A673 (cell line): ENCODE results near the gene SRSF7. TPM values are rescaled to one million over a fixed set of nuclear protein-coding genes. Genes with fewer than 3 reads are reported as not detected.

Experiments used
- BruUV-seq: library from RNA; stranded (reverse); fragments of 400-500 nt; replicated peaks from 2 replicates; lab custom pipeline; 2021; lab: Mats Ljungman, UMichigan
- CTCF ChIA-PET: fragments of 300-600 bp; sonication (Branson Sonifier 250); formaldehyde crosslinking; loops from one replicate; lab custom pipeline; 2022; ENCODE audit warnings: antibody characterized with exemption; lab: Charles Lee
- POLR2A ChIA-PET: fragments of 300-600 bp; sonication (Branson Sonifier 250); formaldehyde crosslinking; loops from one replicate; lab custom pipeline; 2022; ENCODE audit warnings: antibody characterized with exemption; ENCODE audit not compliant: low non-redundant PET; lab: Charles Lee
- DNase-seq: peaks from one replicate; pipeline ENCODE4 v3.0.0-alpha.2; 2015; ENCODE audit warnings: low spot score
- H3K27ac ChIP-seq: fragments of 200-600 bp; sonication (generic); 2 replicates; pipeline ENCODE4 v1.5.1; 2016; ENCODE audit warnings: mixed run types, low read depth, mild to moderate bottlenecking, mixed read lengths, antibody characterized with exemption, low read length; ENCODE audit not compliant: poor library complexity, severe bottlenecking
- H3K27me3 ChIP-seq: fragments of 200-600 bp; sonication (generic); replicated peaks from 2 replicates; pipeline ENCODE4 v1.6.1; 2017; ENCODE audit warnings: mixed run types, low read depth, mild to moderate bottlenecking, mixed read lengths, antibody characterized with exemption, low read length; ENCODE audit not compliant: insufficient read depth, poor library complexity
- H3K36me3 ChIP-seq: fragments of 200-600 bp; sonication (generic); 2 replicates; pipeline ENCODE4 v1.6.1; 2016; ENCODE audit warnings: mixed run types, mild to moderate bottlenecking, mixed read lengths, antibody characterized with exemption, low read length; ENCODE audit not compliant: insufficient read depth, poor library complexity, severe bottlenecking
- H3K4me1 ChIP-seq: fragments of 200-600 bp; sonication (generic); 2 replicates; pipeline ENCODE4 v1.6.1; 2017; ENCODE audit warnings: mixed run types, mild to moderate bottlenecking, mixed read lengths, antibody characterized with exemption, low read length; ENCODE audit not compliant: insufficient read depth, poor library complexity, severe bottlenecking
- H3K4me3 ChIP-seq: fragments of 200-600 bp; sonication (generic); 2 replicates; pipeline ENCODE4 v1.5.1; 2016; ENCODE audit warnings: low read depth, mixed run types, mild to moderate bottlenecking, mixed read lengths, low read length; ENCODE audit not compliant: poor library complexity, severe bottlenecking
- H3K9me3 ChIP-seq: fragments of 200-600 bp; sonication (generic); 2 replicates; pipeline ENCODE4 v1.6.1; 2016; ENCODE audit warnings: mixed run types, low read depth, mild to moderate bottlenecking, mixed read lengths, antibody characterized with exemption, low read length; ENCODE audit not compliant: poor library complexity, severe bottlenecking
- EZH2 ChIP-seq: fragments of 200-600 bp; sonication (generic); IDR thresholded peaks from 2 replicates; pipeline ENCODE4 v1.6.1; 2017; ENCODE audit warnings: borderline replicate concordance, low read depth, mild to moderate bottlenecking, mixed read lengths, antibody characterized with exemption, low read length; ENCODE audit not compliant: poor library complexity, severe bottlenecking
- intact Hi-C: fragments of 100-400 bp; cut with micrococcal nuclease; formaldehyde crosslinking; loops from one replicate; pipeline ENCODE4 v1.10.0; 2022; ENCODE audit not compliant: unreplicated experiment
- total RNA-seq: library from RNA; stranded (reverse); gene quantifications from 2 replicates; pipeline ENCODE4 v1.2.3, GENCODE V29; 2021
- TF ChIP-seq, protein P1 (sequence below): fragments of 300-800, 200-600 bp; sonication (generic); conservative IDR thresholded peaks from 2 replicates; pipeline ENCODE4 v1.5.1; 2017; ENCODE audit warnings: low read depth, mild to moderate bottlenecking, antibody characterized with exemption, low read length, moderate library complexity, mixed read lengths

Gene SRSF7
- total RNA-seq, 1 experiment from 2014 or later = 355 TPM

DNA sequence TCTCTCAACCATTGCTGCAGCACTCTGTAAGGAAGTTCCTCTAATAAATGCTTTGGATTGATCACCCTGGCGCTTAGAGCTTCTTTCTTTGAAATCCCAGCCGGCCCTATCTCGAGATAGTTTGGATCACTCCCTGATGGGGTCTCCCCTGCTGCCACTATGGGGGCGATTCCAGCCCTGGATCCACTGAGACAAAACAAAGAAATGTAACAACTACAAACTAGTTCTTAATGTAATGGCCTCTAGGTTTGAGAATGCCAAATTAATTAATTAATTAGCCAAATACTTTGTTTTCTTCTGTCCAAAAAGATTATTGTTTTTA lies 15.2 kb downstream of the SRSF7 start:
- Histone ChIP-seq H3K36me3 (peaks cover 29% of the 10 kb centered on the region), H3K9me3 (peaks cover 10% of the 10 kb centered on the region), H3K4me3 (no peak overlapping the region), H3K4me1 (peaks cover 37% of the 10 kb centered on the region), H3K27me3 (no peaks in the 10 kb centered on the region), H3K27ac (peak overlapping the region; percentile 85)
- ChIA-PET CTCF (no interaction called here), POLR2A (interaction anchor here (0.6 kb wide), 1 partner anchor 14 kb away, joined by 4 read pairs; no protein-coding TSS in a partner anchor)
- TF ChIP-seq EZH2 = no peak
- TF ChIP-seq, protein P1, sequence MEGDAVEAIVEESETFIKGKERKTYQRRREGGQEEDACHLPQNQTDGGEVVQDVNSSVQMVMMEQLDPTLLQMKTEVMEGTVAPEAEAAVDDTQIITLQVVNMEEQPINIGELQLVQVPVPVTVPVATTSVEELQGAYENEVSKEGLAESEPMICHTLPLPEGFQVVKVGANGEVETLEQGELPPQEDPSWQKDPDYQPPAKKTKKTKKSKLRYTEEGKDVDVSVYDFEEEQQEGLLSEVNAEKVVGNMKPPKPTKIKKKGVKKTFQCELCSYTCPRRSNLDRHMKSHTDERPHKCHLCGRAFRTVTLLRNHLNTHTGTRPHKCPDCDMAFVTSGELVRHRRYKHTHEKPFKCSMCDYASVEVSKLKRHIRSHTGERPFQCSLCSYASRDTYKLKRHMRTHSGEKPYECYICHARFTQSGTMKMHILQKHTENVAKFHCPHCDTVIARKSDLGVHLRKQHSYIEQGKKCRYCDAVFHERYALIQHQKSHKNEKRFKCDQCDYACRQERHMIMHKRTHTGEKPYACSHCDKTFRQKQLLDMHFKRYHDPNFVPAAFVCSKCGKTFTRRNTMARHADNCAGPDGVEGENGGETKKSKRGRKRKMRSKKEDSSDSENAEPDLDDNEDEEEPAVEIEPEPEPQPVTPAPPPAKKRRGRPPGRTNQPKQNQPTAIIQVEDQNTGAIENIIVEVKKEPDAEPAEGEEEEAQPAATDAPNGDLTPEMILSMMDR = no peak
- no peak for DNase-seq
- no TSS peak for BruUV-seq
- intact Hi-C loops = loop anchor here (2.0 to 5.0 kb wide), 2 partner anchors 134 to 193 kb away; partner anchors contain the start of gene HNRNPLL

DNA sequence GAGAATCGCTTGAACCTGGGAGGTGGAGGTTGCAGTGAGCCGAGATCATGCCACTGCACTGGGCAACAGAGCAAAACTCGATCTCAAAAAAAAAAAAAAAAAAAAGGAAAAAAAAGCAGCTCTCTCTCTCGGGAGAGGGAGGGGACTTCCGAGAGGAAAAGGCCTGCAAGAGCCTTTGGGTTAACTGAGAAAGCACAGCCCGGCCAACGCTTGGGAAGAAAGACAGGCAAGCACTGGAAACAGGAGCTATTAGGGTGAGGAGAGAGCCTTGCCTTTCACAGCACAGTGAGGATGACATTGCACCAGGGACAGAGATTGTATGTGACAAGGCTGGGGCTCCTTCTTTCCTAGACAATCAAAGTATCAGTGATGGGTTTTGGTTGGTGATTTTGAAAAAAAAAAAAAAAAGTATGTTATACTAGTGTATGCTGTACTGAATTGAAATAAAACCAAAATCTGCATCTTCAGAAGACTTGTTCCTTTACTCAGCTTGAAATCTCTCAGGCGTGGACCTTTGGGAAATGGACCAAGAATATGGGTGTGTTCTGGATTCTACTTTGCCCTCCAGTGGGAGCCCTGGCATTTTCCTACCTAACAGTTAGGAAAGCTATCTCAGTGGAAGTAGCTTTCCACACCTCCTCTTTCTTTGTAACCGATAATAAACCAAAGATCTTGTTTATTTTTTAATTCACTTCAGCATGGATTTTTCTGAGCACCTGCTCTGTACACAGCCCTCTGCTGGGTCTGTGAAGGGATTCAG lies 16.7 kb downstream of the SRSF7 start:
- H3K4me1 ChIP-seq = peaks cover 37% of the 10 kb centered on the region
- no peak overlapping the region for H3K4me3 ChIP-seq
- TF ChIP-seq EZH2 = no peak
- TF ChIP-seq, protein P1 = no peak
- H3K27me3 ChIP-seq = no peaks in the 10 kb centered on the region
- DNase-seq = no peak
- H3K36me3 ChIP-seq = peaks cover 19% of the 10 kb centered on the region
- intact Hi-C loops = loop anchor here (5.0 kb wide), 1 partner anchor 132 kb away; the partner anchor contains the start of gene HNRNPLL
- no peak overlapping the region for H3K27ac ChIP-seq
- CTCF ChIA-PET = interaction anchor here (0.5 to 0.6 kb wide), 4 partner anchors 8 to 199 kb away, joined by 3 to 5 read pairs (median 4); no protein-coding TSS in a partner anchor
- H3K9me3 ChIP-seq = peaks cover 5% of the 10 kb centered on the region
- BruUV-seq = TSS peak; percentile 61
- POLR2A ChIA-PET = interaction anchor here (0.6 to 1.9 kb wide), 4 partner anchors 10 to 290 kb away, joined by 3 to 13 read pairs (median 8); partner anchors contain the start of gene SRSF7

DNA sequence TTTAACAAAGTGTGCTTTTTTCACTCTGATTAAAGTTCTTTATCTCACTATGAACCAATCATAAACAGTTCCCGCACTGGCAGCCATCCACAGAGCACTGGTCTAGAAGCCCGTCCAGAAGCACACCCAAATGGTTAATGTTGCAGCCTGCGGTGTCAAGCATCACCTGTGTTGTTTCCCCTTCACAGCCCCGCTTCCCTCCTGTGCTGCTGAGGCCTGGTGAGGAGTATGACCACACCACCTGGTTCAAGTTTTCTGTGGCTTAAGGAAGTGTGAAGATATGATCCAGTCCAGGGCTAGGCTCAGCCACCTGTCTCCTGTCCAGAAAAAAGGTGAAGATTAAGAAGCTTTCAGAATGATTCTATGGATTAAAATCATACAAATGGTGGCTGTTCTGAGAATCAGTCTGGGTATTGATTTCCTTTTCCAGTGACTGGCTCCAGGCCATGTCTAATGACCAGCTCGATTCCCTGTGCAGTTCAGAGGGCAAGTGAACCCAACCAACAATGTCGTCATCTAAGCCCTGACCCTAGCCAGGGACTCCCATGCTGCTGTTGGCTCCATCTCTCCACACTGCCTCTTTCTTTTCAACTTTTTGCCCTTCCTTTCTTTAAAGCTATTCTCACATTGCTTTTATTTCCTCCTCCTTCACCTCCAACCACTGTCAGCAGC lies 17.7 kb downstream of the SRSF7 start:
- POLR2A ChIA-PET = interaction anchor here (1.9 kb wide), 1 partner anchor 18 kb away, joined by 4 read pairs; the partner anchor contains the start of gene SRSF7
- CTCF ChIA-PET = no interaction called here

More for the DNA sequence above, 17.7 kb downstream of the SRSF7 start:
- H3K9me3 ChIP-seq = no peaks in the 10 kb centered on the region
- no peak for DNase-seq
- H3K27ac ChIP-seq = no peak overlapping the region
- peaks cover 12% of the 10 kb centered on the region for H3K36me3 ChIP-seq
- H3K4me1 ChIP-seq = peaks cover 33% of the 10 kb centered on the region
- no TSS peak for BruUV-seq
- no peak overlapping the region for H3K4me3 ChIP-seq
- intact Hi-C loops = no loop called here
- TF ChIP-seq EZH2 = no peak
- TF ChIP-seq, protein P1 = no peak
- H3K27me3 ChIP-seq = no peaks in the 10 kb centered on the region
